ENCODE results near the gene LRTM2.

The LRTM2 gene

DNA sequence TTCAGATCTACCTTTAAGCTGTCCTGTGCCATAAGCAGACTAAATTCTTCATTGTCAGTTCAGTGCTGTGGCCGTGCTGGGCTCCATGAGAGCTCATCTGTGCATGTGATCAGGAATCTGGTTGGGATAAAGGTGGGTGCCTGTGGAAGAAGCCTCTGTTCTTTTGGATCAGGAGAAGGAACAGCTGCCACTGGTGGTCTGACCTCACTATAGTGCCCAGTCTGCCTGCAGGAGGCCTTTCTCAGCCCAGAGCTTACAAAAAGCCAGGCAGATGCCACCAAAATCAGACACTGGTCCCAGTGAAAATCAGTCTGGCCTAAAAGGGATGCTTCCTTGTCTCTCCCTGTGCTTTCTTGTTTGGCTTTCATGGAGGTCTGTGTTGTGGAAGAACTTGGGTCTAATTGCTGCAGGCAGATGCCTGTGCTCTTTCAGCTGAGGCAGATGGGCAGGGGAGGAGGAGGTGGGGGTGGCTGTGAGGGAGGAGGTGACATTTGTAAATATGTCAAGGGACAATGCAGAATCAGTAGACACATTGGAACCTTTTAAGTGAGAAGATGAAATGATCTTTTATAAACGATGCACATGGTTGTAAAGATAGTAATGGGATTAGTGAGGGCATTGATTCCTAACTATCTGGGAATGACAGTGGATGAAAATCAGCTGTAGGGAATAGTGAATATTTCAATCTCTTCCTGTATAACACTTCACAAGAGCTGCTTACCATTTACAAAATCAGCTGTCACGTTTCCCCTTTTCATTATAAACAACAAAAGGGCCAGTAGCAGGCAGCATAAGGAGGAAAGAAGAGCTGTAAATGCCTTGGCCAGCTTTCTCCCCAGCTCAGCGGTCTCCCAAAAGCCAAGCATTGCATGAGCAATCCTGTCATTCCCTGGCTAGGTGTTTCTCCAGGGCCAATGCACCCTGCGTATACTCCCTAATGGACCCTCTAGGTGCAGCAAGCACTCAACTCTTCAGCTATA lies 53.5 kb downstream of the LRTM2 start:
- no peak for DNase-seq (ENCODE audit: insufficient read length, low spot score)
- FAIRE-seq = no peak
- TF ChIP-seq POLR2A (IDR thresholded peaks at IDR 0.05; ENCODE audit: low read depth, low read length) = no peak

DNA sequence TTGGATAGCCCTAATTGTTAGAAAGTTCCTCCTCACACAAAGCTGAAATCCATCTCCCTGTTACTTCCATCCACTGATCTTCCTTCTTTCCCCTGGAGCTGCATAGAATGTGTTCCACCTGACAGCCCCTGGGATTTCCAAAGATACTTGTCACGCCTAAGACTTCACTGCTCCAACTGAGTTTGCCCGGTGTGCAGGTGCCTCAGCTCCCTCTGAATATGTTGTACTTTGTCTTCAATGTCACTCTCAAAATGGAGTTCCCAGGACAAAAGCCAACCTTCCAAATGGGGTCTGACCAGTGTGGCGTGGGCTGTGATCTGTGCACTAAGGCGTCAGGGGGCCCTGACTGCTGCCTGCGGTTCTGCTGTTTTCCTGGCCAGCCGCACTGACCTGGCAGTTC lies 55.2 kb downstream of the LRTM2 start:
- no peak for FAIRE-seq
- no peak for TF ChIP-seq POLR2A (IDR thresholded peaks at IDR 0.05; ENCODE audit: low read depth, low read length)
- no peak for DNase-seq (ENCODE audit: insufficient read length, low spot score)

DNA sequence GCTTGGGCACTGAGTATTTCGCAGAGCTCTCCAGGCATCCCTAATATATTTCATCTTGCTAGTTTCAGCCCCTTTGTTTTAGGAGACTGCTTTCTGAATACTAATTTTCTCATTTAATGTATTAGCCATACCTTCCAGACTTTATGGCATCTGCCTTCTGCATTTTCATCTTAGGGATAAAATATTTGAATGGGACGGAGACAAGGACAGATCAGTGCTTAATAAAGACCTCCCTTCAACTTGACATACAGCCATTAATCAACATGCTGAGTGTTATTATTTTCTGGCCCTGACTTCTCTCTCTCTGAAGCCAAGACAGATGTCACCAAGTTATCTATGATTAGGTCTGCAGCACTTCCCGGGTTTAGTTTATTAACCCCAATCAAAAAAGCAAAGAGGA lies 55.7 kb downstream of the LRTM2 start:
- FAIRE-seq (no peak), DNase-seq (ENCODE audit: insufficient read length, low spot score) (no peak)
- no peak for TF ChIP-seq POLR2A (IDR thresholded peaks at IDR 0.05; ENCODE audit: low read depth, low read length)

DNA sequence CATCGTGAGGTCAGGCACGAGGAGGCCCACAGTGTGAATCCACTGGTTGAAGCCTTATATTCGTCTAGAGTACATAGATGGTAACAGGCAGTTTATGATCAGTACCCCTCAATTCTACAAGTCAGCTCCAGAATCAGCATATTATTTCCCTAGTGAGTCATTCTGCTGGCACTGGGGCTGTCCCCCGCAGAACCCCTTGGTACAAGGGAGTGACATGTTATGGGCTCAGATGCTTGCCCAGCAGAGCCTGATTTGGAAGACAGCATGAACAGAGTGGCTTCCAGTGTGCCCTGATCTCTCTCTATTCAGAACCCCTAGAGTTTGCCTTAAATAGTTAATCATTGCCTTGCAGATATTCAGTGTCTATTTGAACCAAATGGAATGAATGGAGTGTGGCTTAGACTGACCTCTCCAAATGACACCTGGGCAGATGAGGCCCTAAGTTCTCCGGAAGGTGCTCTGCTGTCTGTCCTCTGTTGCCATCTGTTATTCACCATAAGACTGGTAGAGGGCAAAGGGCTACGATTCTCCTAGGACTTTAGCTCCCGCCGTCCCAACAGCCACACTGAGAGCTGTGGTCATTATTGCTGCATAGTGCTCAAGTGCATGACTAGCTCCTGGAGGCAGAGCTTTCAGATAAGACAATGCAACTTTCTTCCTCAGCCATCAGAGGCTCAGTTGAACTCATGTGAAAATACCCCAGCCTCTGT lies 57.0 kb downstream of the LRTM2 start:
- DNase-seq (ENCODE audit: insufficient read length, low spot score) (no peak), FAIRE-seq (no peak)

DNA sequence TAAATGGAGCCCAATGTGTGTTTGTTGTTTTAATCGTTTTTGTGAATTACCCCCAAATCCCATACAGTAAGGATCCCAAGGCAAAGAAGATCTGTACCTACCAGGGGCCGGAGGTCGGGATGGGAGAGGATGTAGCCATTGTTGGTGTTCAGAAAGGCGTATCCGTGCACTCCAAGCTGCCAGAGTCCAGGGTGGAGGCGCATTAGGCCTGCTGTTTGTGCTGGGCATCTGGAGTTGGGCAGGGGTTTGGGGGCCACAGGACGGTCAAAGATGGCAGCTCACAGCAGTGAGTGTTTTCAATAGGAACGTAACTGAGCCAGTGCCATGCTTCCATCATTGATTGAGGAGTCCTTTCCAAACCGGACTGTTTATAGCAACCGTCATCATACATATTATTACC lies 57.8 kb downstream of the LRTM2 start:
- FAIRE-seq (no peak), DNase-seq (ENCODE audit: insufficient read length, low spot score) (no peak)
- TF ChIP-seq POLR2A (IDR thresholded peaks at IDR 0.05; ENCODE audit: low read depth, low read length) = no peak

More for the DNA sequence above, 57.0 kb downstream of the LRTM2 start:
- TF ChIP-seq POLR2A (IDR thresholded peaks at IDR 0.05; ENCODE audit: low read depth, low read length) = no peak

DNA sequence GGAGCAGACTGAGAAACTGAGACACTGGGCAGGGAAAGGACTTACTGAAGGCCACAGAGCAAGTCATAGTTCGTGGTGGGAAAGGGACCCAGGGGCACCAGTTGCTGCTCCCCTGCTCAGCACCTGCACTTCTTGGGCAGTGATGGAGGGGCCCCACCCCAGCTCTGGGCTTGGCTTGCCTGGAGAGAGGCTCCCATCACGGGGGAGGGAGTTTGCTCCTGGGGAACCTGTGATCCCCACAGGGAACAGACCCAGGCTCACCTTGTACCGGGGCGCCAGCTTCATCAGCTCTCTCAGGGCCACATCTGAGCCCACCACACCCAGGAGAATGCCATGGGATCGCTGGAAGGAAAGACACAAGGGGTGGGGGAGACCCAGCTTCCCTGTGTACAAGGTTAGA lies 58.3 kb downstream of the LRTM2 start:
- FAIRE-seq (no peak), DNase-seq (ENCODE audit: insufficient read length, low spot score) (no peak)
- no peak for TF ChIP-seq POLR2A (IDR thresholded peaks at IDR 0.05; ENCODE audit: low read depth, low read length)

DNA sequence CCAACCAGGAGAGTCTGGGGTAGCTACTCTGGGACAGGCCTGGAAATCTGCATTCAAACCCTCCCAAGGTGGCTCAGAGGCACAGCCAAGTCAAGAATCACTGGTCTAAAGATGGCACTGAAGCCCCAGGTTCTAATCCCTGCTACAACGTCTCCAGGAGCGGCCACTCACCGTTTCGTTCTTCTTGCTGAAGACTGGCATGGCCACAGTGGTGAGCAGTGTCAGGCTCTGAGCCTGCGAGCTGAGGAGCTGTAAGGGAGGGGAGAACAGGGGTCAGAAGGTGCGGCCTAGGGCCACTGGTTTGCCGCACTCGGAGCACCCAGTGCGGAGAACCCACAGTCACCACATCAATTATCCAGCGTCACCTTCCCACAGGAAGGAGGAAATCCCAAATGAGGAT lies 59.3 kb downstream of the LRTM2 start:
- DNase-seq (ENCODE audit: insufficient read length, low spot score) (no peak), FAIRE-seq (no peak)
- no peak for TF ChIP-seq POLR2A (IDR thresholded peaks at IDR 0.05; ENCODE audit: low read depth, low read length)

DNA sequence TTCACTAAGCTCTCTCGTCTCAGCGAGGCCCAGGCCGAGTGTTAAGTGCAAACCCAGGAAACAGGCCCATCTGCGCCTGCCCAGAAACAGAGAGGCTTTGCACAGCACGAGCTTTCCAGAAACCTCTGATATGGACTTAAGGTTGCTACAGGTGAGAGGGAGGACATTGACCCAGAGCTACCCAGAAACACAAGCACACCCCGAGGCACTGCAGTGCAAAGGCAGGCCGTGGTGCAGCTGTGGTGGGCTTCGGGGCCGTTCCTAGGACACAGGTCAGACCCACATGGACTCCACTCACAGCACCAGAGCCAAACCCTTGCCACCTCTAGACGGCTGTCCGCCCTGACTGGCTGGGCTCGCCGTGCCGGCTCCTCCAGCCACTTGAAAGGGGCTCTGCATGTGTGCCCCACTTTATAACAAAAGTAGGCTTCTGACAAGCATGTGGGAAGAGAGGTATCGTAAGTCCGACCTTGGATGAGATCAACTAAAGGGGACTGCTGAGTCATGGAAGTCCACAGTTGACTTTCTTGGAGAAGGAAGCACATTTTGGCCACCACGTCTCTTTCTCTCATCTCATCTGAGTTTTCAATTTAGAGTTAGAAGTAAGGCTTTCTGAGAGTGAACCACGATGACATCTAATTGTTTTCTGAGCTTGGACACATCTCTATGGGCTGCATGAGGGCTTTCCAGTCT lies 59.9 kb downstream of the LRTM2 start:
- TF ChIP-seq POLR2A (IDR thresholded peaks at IDR 0.05; ENCODE audit: low read depth, low read length) = no peak
- DNase-seq (ENCODE audit: insufficient read length, low spot score) (no peak), FAIRE-seq (no peak)

DNA sequence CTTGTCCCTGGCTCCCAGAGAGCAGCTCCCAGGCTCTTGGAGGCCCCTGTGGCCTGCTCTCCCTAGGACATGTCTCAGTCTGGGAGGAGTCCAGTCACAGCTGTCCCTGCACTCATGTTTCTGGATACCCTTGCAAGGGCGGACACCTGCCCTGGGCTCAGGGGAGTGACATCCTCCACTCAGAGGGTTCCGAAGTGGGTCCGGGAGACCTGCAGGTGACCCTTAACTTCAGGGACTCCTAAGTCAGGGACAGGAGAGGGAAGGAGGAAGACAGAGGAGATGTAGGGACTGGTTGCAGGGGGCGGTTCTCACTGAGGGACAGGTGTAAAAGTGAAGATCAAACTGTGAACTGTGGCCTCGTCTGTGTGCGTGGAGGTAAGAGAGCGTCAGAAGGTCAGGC lies 60.5 kb downstream of the LRTM2 start:
- no peak for FAIRE-seq
- no peak for TF ChIP-seq POLR2A (IDR thresholded peaks at IDR 0.05; ENCODE audit: low read depth, low read length)
- no peak for DNase-seq (ENCODE audit: insufficient read length, low spot score)

DNA sequence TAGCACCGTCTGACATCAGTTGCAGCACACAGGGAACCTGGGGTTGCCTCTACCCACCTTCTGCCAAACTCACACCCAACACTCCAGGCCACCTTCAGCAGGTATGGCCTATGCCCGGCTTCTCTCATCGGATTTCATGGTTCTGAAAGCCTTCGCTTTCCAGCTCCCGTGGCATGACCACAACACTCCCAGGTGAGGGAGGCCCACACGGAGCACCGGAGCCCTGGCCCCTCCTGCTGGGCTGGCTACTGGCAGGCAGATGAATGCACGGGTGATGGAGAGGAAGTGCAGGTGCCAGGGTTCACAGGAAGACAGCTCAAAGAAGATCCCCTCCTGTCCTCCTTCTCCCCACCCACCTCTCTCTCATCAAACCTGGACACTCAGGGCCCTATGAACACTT lies 60.9 kb downstream of the LRTM2 start:
- FAIRE-seq (no peak), DNase-seq (ENCODE audit: insufficient read length, low spot score) (no peak)
- TF ChIP-seq POLR2A (IDR thresholded peaks at IDR 0.05; ENCODE audit: low read depth, low read length) = no peak

DNA sequence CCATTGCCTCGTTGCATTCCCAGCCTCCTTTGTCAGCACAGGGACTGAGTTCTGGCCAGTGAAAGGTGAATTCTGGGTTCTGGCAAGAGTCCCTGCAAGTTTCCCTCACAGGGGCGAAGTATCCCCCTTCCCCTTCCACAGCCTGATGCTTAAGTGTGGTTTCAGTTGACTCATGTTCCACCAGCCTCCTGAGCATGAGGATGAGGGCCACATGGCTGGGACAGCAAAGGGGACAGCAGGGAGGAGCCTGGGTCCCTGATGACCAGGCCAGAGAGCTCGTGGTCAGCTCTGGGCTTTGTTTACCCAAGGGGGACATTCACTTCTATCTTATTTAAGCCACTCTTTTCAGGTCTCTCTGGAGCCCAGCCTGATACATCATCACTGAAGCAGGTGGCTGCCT lies 61.6 kb downstream of the LRTM2 start:
- DNase-seq (ENCODE audit: insufficient read length, low spot score) (no peak), FAIRE-seq (no peak)
- TF ChIP-seq POLR2A (IDR thresholded peaks at IDR 0.05; ENCODE audit: low read depth, low read length) = no peak

DNA sequence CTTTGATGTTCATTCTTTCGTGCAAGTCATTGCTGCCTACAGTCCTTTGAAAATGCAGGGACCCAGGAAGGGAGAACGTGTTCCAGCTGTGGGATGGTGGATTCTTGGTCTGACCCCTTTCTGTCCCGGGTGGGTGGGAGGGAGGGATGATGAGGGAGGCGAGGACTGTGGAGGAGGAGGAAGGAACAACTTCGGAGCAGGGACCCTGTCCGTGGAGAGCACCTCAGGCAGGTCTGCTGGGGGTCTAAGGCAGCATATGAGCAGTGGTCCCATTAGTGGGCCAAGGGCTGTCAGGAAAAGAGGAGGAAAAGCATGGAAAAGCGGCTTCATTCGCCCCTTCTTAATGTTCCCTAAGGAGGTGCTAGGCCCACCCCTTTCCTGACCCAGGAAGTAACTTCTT lies 62.0 kb downstream of the LRTM2 start:
- no peak for FAIRE-seq
- no peak for TF ChIP-seq POLR2A (IDR thresholded peaks at IDR 0.05; ENCODE audit: low read depth, low read length)
- DNase-seq (ENCODE audit: insufficient read length, low spot score) = no peak

DNA sequence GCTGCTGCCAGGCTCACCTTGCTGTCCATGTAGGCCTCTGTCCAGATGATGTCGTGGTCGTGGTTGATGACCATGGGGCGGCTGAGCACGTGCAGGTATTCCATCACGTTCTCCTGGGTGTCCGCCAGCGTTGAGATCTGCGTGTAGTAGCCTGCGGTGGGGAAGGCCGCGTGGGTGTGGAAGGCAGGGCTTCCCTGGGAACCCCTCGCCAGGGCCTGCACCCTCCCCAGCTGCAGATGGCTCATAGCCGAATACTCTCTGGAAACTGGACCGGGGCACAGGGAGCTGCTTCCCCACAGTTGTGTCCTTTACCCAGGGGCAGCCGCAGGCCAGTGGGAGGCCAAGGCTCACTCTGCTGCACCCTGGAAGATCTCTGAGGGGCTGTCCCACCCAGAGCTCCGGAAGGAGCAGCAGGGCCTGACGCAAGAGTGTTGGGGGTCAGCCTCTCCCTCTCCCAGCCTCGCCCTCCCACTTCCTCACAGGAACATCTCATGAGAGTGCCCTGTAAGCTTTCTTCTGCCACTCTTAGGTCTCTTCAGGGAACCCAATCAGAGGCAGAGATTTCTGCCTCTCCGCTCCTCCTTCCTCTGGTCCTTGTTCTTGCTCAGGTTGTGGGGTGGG lies 62.6 kb downstream of the LRTM2 start:
- TF ChIP-seq POLR2A (IDR thresholded peaks at IDR 0.05; ENCODE audit: low read depth, low read length) = no peak
- DNase-seq (ENCODE audit: insufficient read length, low spot score) = no peak
- no peak for FAIRE-seq

DNA sequence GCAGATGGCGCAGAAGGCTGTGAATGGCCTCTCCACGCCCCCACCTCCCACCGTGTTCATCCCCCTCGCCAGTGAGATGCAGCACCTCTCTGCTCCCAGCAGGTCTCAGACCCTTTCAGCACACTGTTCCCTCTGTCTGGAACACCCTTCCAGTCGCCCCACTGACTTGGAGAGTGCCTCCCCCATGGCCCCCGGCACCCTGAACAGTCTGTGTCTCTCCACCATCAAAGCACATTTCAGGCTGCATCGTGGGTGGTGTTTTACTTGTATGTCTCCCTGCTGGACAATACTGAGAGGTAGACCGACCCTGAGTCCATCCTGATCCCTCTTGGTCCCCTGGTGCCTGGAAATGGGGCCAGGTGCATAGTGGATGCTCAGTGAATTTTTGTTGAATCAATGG lies 63.1 kb downstream of the LRTM2 start:
- FAIRE-seq = no peak
- no peak for DNase-seq (ENCODE audit: insufficient read length, low spot score)
- TF ChIP-seq POLR2A (IDR thresholded peaks at IDR 0.05; ENCODE audit: low read depth, low read length) = no peak

All from H54 (cell line).